ENCODE results near the gene PARD3.

PARD3 gene

DNA sequence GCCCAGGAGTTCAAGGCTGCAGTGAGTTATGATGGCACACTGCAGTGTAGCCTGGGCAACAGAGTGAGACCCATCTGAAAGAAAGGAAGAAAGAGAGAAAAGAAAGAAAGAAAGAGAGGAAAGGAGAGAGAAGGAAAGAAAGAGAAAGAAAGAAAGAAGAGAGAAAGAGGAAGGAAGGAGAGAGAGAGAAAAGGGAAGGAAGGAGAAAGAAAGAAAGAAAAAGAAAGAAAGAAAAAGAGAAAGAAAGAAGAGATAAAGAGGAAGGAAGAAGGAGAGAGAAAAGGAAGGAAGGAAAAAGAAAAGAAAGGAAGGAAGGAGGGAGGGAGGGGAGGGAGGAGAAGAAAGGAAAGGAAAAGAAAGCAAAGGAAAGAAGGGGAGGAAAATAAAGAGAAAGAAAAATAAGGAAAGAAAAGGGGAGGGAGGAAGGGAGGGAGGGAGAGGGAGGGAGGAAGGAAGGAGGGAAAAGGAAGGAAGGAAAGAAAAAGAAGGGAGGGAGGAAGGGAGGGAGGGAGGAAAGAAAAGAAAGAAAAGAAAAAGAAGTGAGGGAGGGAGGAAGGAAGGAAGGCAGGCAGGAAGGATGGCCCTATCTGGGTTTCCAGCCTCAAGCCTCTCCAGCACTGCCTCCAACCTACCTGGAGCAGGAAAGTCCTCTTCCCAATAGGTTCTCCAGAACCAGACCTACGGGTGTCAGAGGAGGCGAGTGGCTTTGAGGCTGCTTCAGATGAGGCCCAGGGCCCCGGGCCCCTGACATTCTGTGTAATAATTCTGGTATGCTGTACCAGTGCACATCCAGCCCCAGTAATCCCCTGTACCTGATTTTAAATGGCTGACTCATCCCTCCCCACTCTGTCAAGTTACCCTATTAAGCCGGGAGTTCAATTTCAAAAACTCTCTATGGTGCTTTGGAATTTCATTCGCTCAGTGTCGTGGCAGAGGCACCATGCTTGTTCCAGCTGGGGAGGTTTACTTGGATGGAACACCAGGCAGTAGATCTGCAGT, 6.8 kb upstream of the PARD3 start:
- DNase-seq: peak; percentile 20

GRCh38 chr10:34817586-34817985, 2.5 kb upstream of the PARD3 start:
- DNase-seq: no peak

DNA sequence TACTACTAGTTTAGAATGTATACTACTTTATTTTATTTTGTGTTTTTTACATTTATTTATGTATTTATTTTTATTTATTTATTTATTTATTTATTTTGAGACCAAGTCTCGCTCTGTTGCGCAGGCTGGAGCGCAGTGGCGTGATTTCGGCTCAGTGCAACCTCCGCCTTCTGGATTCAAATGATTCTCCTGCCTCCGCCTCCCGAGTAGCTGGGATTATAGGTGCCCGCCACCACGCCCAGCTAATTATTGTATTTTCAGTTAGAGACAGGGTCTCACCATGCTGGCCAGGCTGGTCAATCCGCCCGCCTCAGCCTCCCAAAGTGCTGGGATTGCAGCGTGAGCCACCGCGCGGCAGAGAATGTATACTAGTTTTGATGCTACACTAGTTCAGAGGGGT, 2.0 kb upstream of the PARD3 start:
- no peak for DNase-seq

GRCh38 chr10:34816501-34817002, 1.5 kb upstream of the PARD3 start:
- DNase-seq: peak; percentile 47

DNA sequence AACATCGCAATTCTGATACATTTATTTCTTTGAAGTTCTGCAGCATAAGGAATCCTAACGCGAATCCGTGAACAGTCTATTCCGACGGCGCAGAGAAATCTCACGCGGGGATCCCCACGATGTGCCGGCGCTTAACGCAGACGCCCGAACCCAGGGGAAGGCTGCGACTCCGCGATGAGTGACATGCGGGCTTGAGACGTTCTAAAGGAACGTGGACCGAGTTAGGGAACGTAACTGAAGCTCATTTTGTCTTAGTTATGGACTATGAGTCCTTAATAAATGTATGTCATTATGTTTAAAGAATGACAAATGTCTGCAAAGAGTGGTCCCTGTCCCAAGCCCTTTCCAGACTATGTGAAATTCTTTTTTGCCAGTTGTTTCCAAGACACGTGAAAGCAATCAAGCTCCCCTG, 995 bp upstream of the PARD3 start:
- peak; percentile 43 for DNase-seq

DNA sequence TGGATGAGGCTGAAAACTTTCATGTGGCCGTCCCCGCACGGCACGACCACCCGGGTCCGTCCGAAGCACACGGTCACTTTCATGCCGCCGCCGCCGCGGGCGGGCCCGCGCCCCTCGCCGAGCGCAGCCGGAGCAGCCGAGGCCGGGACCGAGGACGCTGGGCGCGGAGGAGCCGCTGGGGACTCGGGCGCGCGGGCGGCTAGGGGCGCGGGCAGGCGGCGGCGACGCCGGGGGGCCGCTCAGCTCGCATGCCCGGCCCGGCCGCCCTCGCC, 247 bp downstream of the PARD3 start:
- DNase-seq: no peak

- DNase-seq: peak; percentile 45
These were observed 728 bp downstream of the PARD3 start for GRCh38 chr10:34814223-34814912.

GRCh38 chr10:34813626-34814222, 1.4 kb downstream of the PARD3 start:
- DNase-seq: peak; percentile 38

GRCh38 chr10:34812771-34813170, 2.3 kb downstream of the PARD3 start:
- DNase-seq: no peak

GRCh38 chr10:34811968-34812514, 3.1 kb downstream of the PARD3 start:
- no peak for DNase-seq

DNA sequence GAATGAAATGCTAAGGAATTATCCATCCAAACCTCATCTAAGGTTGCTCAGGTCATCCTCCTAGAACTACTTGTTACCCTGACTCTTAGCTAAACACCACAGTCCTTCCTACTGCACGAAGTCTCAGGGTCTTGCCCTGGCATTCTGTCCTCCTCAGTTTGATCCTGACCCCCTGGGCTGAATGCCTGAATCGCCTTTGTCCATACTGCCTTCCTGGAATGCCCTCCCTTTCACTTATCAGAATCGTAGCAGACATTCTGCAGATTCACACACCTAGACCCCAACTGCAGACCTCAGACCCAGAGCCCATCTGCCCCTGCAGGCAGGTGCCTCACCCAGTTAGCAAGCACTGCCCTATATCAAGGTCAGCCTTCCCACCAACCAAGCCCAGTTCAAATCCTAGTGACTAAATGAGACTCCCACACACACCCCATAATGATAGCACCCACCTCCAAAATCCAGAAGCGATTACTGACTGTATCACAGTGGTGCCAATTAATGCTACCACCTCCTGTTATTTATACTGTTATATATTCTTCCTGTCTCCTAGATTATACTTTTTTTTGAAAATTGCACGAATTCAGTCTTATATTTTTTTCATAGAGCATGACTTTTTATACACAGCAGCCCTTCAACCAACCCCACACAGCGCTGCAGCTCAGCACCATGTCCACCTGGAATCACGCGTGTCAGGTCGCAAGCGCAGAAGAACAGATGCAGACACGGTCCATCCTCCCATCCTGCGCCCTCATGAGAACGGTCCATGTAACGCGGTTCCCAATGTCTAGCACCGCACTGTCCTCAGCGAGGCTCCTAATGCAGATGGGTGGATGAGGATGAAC, 3.7 kb downstream of the PARD3 start:
- DNase-seq: no peak

DNA sequence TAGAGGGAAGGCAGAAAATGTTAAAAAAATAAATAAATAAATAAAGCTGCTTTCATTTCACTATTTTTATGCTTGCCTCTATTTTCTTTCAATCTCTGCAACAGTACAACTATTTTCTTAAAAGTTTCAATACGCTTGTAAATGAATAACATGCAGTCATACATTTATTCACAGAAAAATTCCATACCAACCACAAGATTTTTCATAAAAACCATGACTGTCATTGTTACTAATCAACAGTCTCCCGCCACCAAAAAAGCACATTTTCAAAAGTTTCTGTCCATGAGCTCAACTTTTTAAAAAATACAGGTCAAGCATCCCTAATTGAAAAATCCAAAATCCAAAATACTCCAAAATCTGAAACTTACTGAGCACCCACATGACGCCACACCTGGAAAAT, 5.3 kb downstream of the PARD3 start:
- DNase-seq: no peak

DNA sequence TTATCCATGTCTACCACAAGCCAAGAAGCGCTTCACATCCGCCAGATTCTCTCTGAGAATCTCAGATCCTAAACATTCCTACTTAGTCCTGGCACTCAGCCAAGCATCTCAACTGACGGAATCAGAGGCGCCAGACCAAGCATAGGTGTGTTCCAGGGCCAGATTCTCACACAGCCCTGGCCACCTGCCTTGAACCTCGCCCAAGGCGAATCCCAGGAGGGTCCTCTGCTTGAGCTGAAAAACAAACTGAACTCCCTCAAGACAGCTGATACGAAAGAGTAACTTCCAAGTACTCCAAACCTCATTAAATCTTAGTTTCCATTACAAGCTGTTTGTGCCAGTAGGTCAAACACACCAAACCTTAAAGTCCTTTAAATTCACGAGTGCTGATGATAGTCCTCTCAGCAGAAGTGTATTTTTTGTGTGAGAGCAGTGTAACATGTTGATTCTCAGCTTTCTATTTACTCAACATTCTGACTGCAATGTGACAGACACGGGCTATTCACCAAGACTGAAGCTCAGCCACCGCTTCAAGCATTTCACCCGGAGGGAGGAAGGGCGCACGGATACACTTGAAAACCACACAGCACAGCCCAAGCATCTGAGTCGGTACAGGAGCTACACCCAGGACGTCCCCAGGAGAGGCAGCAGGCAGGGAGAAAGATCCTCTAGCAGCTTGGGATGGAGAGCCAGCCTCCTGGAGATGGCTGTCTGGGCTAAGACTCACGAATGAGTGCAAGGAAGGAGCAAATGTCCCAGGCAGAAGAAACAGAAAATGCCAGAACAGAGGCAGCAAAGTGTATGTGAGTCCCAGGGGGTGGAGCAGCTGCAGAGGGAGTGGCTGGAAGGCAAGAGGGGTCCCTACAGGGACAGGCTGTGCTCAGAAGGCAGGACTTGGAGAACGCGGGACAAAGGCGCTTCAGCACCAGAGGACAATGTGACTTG, 6.0 kb downstream of the PARD3 start:
- DNase-seq: peak; percentile 27

- DNase-seq: no peak
These were observed 6.8 kb downstream of the PARD3 start for GRCh38 chr10:34808336-34808735.

GRCh38 chr10:34804306-34804705, 10.8 kb downstream of the PARD3 start:
- DNase-seq: no peak

DNA sequence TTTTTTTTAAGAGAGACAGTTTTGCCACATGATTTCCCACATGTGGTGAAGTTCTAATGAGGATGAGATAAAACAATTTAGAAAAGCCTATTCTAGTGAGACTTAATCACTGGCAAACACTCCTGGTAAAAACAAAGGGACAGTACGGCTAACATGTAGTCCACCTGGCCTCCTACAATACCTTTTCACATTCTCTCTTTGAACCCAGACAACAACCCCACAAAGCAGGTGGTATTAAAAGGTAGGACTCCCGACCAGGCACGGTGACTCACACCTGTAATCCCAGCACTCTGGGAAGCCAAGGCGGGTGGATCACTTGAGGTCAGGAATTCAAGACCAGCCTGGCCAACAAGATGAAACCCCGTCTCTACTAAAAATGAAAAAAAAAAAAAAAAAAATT, 12.4 kb downstream of the PARD3 start:
- DNase-seq: no peak

- DNase-seq: no peak
These were observed 13.9 kb downstream of the PARD3 start for GRCh38 chr10:34801097-34801733.

- no peak for DNase-seq
These were observed 14.5 kb downstream of the PARD3 start for GRCh38 chr10:34800624-34801023.

GRCh38 chr10:34798654-34799053, 16.4 kb downstream of the PARD3 start:
- no peak for DNase-seq

GRCh38 chr10:34797155-34797554, 17.9 kb downstream of the PARD3 start:
- no peak for DNase-seq

DNA sequence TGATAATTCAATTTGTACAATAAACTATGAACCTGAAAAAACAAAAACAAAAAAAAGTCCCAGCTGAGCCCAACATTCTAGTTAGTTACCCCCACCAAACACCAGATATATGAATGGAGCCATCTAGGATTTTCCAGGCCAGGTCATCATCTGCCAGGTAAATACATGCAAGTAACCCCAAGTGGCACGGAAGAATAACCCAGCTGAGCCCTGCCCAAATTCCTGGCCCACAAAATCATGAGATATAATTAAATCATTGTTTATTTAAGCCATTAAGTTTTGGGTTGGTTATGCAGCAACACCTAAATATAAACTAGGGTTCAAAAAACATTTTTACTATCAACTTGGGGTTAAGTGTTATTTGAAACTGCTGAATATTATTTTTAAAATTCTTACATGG, 19.0 kb downstream of the PARD3 start:
- no peak for DNase-seq
